ENCODE results near the gene CDADC1. TPM values are rescaled to one million over a fixed set of nuclear protein-coding genes. Genes with fewer than 3 reads are reported as not detected.

CDADC1 gene
- total and polyA plus RNA-seq, 2 experiments from 2014 or later: 9.1 to 12.7 TPM

DNA sequence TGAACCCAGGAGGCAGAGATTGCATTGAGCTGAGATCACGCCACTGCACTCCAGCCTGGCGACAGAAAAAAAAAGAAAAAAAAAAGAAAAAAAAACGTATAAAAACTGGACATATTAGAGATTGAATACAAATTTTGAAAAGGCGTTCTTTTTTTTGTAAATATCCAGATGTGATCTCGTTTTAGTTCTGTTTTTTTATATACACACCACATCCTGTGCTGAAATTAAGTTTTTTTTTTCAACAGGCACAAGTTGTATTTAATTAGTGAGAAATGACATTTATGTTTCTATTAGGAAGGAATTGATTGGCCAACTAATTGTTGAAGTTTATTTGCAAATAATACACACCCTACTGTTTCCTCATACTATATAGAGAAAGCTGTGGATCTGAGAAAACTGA, 3.6 kb downstream of the CDADC1 start:
- Histone ChIP-seq H3K9me3 (ENCODE audit: low read depth) (no peaks in the 10 kb centered on the region), H3K27ac (no peak overlapping the region), H3K4me3 (no peak overlapping the region), H3K27me3 (peaks cover 2% of the 10 kb centered on the region), H3K4me1 (ENCODE audit: low read depth) (no peaks in the 10 kb centered on the region), H3K36me3 (peaks cover 8% of the 10 kb centered on the region)
- TF ChIP-seq CTCF (IDR thresholded peaks at IDR 0.05; ENCODE audit: low read depth, low read length): no peak
- DNase-seq (ENCODE audit: low read depth in 1 of 2, low spot score in 1 of 2): no peak

DNA sequence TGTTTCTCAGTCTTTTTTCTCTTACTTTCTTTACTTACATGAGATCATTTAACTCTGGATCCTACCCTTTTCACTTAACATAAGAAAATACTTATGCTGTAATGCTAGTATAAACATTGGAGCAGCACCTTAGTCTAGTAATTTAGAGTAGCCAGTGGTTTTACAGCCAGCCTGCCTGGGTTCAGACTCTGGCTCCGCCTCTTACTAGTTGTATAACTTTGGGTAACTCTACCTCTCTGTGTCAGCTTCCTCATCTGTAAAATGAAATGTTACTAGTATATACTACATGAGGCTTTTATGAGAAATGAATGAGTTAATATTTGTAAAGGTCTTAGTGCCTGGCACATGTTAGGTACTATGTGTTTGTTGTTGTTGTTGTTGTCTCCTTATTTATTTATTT, 5.6 kb downstream of the CDADC1 start:
- H3K27me3 ChIP-seq: no peaks in the 10 kb centered on the region

GRCh38 chr13:49254007-49254406, 6.3 kb downstream of the CDADC1 start:
- Histone ChIP-seq H3K9me3 (ENCODE audit: low read depth) (no peaks in the 10 kb centered on the region), H3K27ac (no peak overlapping the region), H3K4me1 (ENCODE audit: low read depth) (no peaks in the 10 kb centered on the region), H3K4me3 (no peak overlapping the region), H3K27me3 (no peaks in the 10 kb centered on the region), H3K36me3 (peaks cover 8% of the 10 kb centered on the region)
- no peak for TF ChIP-seq CTCF (IDR thresholded peaks at IDR 0.05; ENCODE audit: low read depth, low read length)
- no peak for DNase-seq (ENCODE audit: low read depth in 1 of 2, low spot score in 1 of 2)

More for the DNA sequence above, 5.6 kb downstream of the CDADC1 start:
- Histone ChIP-seq H3K9me3 (ENCODE audit: low read depth) (no peaks in the 10 kb centered on the region), H3K4me3 (no peak overlapping the region), H3K4me1 (ENCODE audit: low read depth) (no peaks in the 10 kb centered on the region), H3K36me3 (peaks cover 8% of the 10 kb centered on the region), H3K27ac (no peak overlapping the region)
- TF ChIP-seq CTCF (IDR thresholded peaks at IDR 0.05; ENCODE audit: low read depth, low read length): no peak
- DNase-seq (ENCODE audit: low read depth in 1 of 2, low spot score in 1 of 2): no peak

DNA sequence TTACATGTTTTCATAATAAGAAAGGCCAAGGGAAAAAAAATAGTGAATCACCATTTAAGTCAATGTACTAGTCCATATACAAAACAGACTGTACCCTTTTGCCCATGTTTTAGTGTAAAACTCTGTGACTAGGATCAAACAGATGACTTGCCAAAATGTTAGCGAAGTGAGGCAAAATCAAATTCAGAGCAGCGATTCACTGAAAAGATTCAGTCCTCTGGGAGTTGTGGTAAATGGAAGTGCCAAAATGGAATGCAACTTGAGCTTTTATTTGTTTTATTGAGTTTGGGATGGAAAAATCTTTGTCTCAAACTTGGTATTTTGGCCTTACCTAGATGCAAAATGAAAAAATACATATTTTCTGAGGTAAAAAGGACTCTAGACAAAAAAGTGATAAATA, 9.1 kb downstream of the CDADC1 start:
- Histone ChIP-seq H3K4me3 (no peak overlapping the region), H3K27me3 (no peaks in the 10 kb centered on the region), H3K9me3 (ENCODE audit: low read depth) (no peaks in the 10 kb centered on the region), H3K36me3 (peaks cover 14% of the 10 kb centered on the region), H3K27ac (no peak overlapping the region), H3K4me1 (ENCODE audit: low read depth) (no peaks in the 10 kb centered on the region)
- peak in 1 of 2 donors; percentile 23 for DNase-seq (ENCODE audit: low read depth in 1 of 2, low spot score in 1 of 2)
- TF ChIP-seq CTCF (IDR thresholded peaks at IDR 0.05; ENCODE audit: low read depth, low read length): no peak

- no peak for DNase-seq (ENCODE audit: low read depth in 1 of 2, low spot score in 1 of 2)
- H3K36me3 ChIP-seq: peaks cover 14% of the 10 kb centered on the region
- no peak overlapping the region for H3K27ac ChIP-seq
- H3K4me1 ChIP-seq (ENCODE audit: low read depth): no peaks in the 10 kb centered on the region
- no peak overlapping the region for H3K4me3 ChIP-seq
- H3K9me3 ChIP-seq (ENCODE audit: low read depth): no peaks in the 10 kb centered on the region
- no peak for TF ChIP-seq CTCF (IDR thresholded peaks at IDR 0.05; ENCODE audit: low read depth, low read length)
- no peaks in the 10 kb centered on the region for H3K27me3 ChIP-seq
Observed at GRCh38 chr13:49258089-49258796, 10.5 kb downstream of the CDADC1 start.

Data from cardiac muscle cell (in vitro differentiated cells and primary cell).